MM.1S (cell line): ENCODE results near the gene ABHD3.

Experiments used
- CTCF ChIP-seq: fragments of 300-600 bp; sonication (generic); IDR thresholded peaks from 2 replicates; pipeline ENCODE4 v1.5.1; 2016; ENCODE audit warnings: antibody characterized with exemption, low read length, mixed read lengths
- EZH2 ChIP-seq: fragments of 300-600 bp; sonication (generic); optimal IDR thresholded peaks from 2 replicates; pipeline ENCODE3; 2017; ENCODE audit warnings: low read depth, mild to moderate bottlenecking, antibody characterized with exemption, low read length, mixed read lengths
- EZH2phosphoT487 ChIP-seq: fragments of 300-600 bp; sonication (generic); IDR thresholded peaks from 2 replicates; pipeline ENCODE4 v1.6.1; 2018; ENCODE audit warnings: antibody characterized with exemption, low read length

- TF ChIP-seq CTCF = no peak
- no peak for TF ChIP-seq EZH2phosphoT487
- no peak for TF ChIP-seq EZH2
Observed at GRCh38 chr18:21672521-21673267, 31.9 kb downstream of the ABHD3 start.
